HG03139 (cell line): ENCODE data around the gene ELAVL1.
"Not testable (repeated sequence)": the region's sequence is repeated elsewhere in the genome, so short reads cannot be mapped to it uniquely, and the experiment has no call there.

Experiments used
- ATAC-seq: cut with Tn5 transposase; IDR thresholded peaks from one replicate; pipeline ENCODE4 v1.9.1; 2021; ENCODE audit not compliant: unreplicated experiment

ELAVL1 gene

GRCh38 chr19:8005534-8006256, at the start of gene ELAVL1:
Gene ELAVL1, minus strand, starts transcription at chr19:8005641. Its CDS starts 13,826 bp downstream, at chr19:7991815.
- peak; percentile 51 for ATAC-seq

- ATAC-seq = no peak
Observed at GRCh38 chr19:8054169-8054568, 48.7 kb upstream of the ELAVL1 start.

GRCh38 chr19:8052464-8052859, 47.0 kb upstream of the ELAVL1 start, which contains the start of gene CCL25:
Gene CCL25, plus strand, starts transcription at chr19:8052760. Its CDS starts 290 bp downstream, at chr19:8053050.
- ATAC-seq = no peak

- peak; percentile 73 for ATAC-seq
Observed at GRCh38 chr19:8050274-8051096, 45.0 kb upstream of the ELAVL1 start.

GRCh38 chr19:8046569-8047165, 41.2 kb upstream of the ELAVL1 start:
- no peak for ATAC-seq

- ATAC-seq = no peak
Observed at GRCh38 chr19:8045872-8046568, 40.6 kb upstream of the ELAVL1 start.

GRCh38 chr19:8044018-8044417, 38.6 kb upstream of the ELAVL1 start:
- ATAC-seq = no peak

- ATAC-seq = no peak
Observed at GRCh38 chr19:8042900-8043299, 37.5 kb upstream of the ELAVL1 start.

- ATAC-seq = no peak
Observed at GRCh38 chr19:8041531-8041931, 36.1 kb upstream of the ELAVL1 start.

GRCh38 chr19:8039231-8039630, 33.8 kb upstream of the ELAVL1 start:
- no peak for ATAC-seq

GRCh38 chr19:8038815-8039214, 33.4 kb upstream of the ELAVL1 start:
- no peak for ATAC-seq

- ATAC-seq = no peak
Observed at GRCh38 chr19:8036434-8037099, 31.1 kb upstream of the ELAVL1 start.

GRCh38 chr19:8034178-8034525, 28.7 kb upstream of the ELAVL1 start:
- ATAC-seq = no peak

GRCh38 chr19:8033287-8034177, 28.1 kb upstream of the ELAVL1 start:
- ATAC-seq = not testable (repeated sequence)

GRCh38 chr19:8030960-8031359, 25.5 kb upstream of the ELAVL1 start:
- no peak for ATAC-seq

- ATAC-seq = no peak
Observed at GRCh38 chr19:8028951-8029491, 23.6 kb upstream of the ELAVL1 start.

GRCh38 chr19:8025316-8025715, 19.9 kb upstream of the ELAVL1 start:
- no peak for ATAC-seq

- ATAC-seq = not testable (repeated sequence)
Observed at GRCh38 chr19:8024256-8024655, 18.8 kb upstream of the ELAVL1 start.

- ATAC-seq = no peak
Observed at GRCh38 chr19:8023371-8023770, 17.9 kb upstream of the ELAVL1 start.
